GM12878 (cell line): ENCODE measurements around the gene PRODH. TPM values are rescaled to one million over a fixed set of nuclear protein-coding genes. Genes with fewer than 3 reads are reported as not detected.

Experiments used
- ATAC-seq: fragments of 200-7000 bp; cut with Tn5 transposase; 3 replicates; pipeline ENCODE4 v1.9.1; 2020; ENCODE audit warnings: mild to moderate bottlenecking, moderate library complexity
- BruUV-seq: library from RNA; stranded (reverse); fragments of 400-500 nt; replicated peaks from 2 replicates; lab custom pipeline; 2021; lab: Mats Ljungman, UMichigan
- CTCF ChIA-PET: fragments of 300-600 bp; sonication (Branson Sonifier 250); formaldehyde crosslinking; extraction: SDS; loops from one replicate; lab custom pipeline; 2021; ENCODE audit warnings: inconsistent platforms; lab: Yijun Ruan, JAX
- POLR2A ChIA-PET: fragments of 350-600 bp; formaldehyde crosslinking; extraction: SDS; loops from one replicate; lab custom pipeline; 2021; ENCODE audit warnings: inconsistent platforms; lab: Charles Lee
- RAD21 ChIA-PET: fragments of 300-600 bp; sonication (Branson Sonifier 250); formaldehyde crosslinking; loops from one replicate; lab custom pipeline; 2023; ENCODE audit warnings: antibody characterized with exemption; ENCODE audit not compliant: unreplicated experiment; lab: Charles Lee
- SMC1A ChIA-PET: fragments of 300-600 bp; sonication (Branson Sonifier 250); formaldehyde crosslinking; loops from one replicate; lab custom pipeline; 2023; ENCODE audit not compliant: unreplicated experiment, uncharacterized antibody; lab: Charles Lee
- DNase-seq: peaks from one replicate; pipeline ENCODE4 v3.0.0-alpha.2; 2011; ENCODE audit warnings: low read depth, low spot score
- FAIRE-seq: peaks from 3 replicates; lab custom pipeline; 2011; peaks lifted over from hg19 to GRCh38; lab: Jason Lieb, UNC
- H2AFZ ChIP-seq: 2 replicates; pipeline ENCODE4 v1.6.0; 2011; ENCODE audit warnings: low read depth, low read length, control low read depth; ENCODE audit not compliant: control insufficient read depth
- H3K27ac ChIP-seq: 2 replicates; pipeline ENCODE4 v1.5.1; 2011; ENCODE audit warnings: control low read depth; ENCODE audit not compliant: control insufficient read depth, insufficient read depth
- H3K27me3 ChIP-seq, 2 experiments: replicated peaks in 1 of 2; 2 replicates each; pipeline versions ENCODE4 v1.6.0 to v1.6.1; 2011; ENCODE audit warnings: low read length in 1 of 2; ENCODE audit not compliant: control insufficient read depth in 2 of 2, insufficient read depth in 2 of 2
- H3K36me3 ChIP-seq, 2 experiments: 2 replicates each; pipeline ENCODE4 v1.5.1; 2011; ENCODE audit warnings: low read length in 1 of 2; ENCODE audit not compliant: control insufficient read depth in 2 of 2, insufficient read depth in 2 of 2
- H3K4me1 ChIP-seq: 2 replicates; pipeline ENCODE4 v1.6.1; 2011; ENCODE audit warnings: mild to moderate bottlenecking, low read length, moderate library complexity, mixed read lengths; ENCODE audit not compliant: control insufficient read depth, insufficient read depth
- H3K4me2 ChIP-seq: 2 replicates; pipeline ENCODE4 v1.6.0; 2011; ENCODE audit warnings: control low read depth; ENCODE audit not compliant: control insufficient read depth, insufficient read depth
- H3K4me3 ChIP-seq: fragments of 200-600 bp; sonication (generic); 2 replicates; pipeline ENCODE4 v1.5.1; 2016
- H3K79me2 ChIP-seq: 2 replicates; pipeline ENCODE4 v1.6.0; 2011; ENCODE audit warnings: low read length; ENCODE audit not compliant: control insufficient read depth, insufficient read depth
- H3K9ac ChIP-seq: 2 replicates; pipeline ENCODE4 v1.8.0; 2011; ENCODE audit warnings: low read length, control low read depth, mixed read lengths; ENCODE audit not compliant: control insufficient read depth, insufficient read depth
- H3K9me3 ChIP-seq: replicated peaks from 3 replicates; pipeline ENCODE4 v1.5.1; 2011; ENCODE audit warnings: mild to moderate bottlenecking, low read length; ENCODE audit not compliant: control insufficient read depth, insufficient read depth
- H4K20me1 ChIP-seq: 2 replicates; pipeline ENCODE4 v1.6.0; 2011; ENCODE audit not compliant: control insufficient read depth, insufficient read depth
- BCL11A ChIP-seq: IDR thresholded peaks from 2 replicates; pipeline ENCODE4 v1.6.1; 2011; ENCODE audit warnings: low read depth, low read length
- HCFC1 ChIP-seq: fragments of 150-350 bp; IDR thresholded peaks from 2 replicates; pipeline ENCODE4 v1.6.1; 2014; ENCODE audit warnings: low read length
- HDAC2 ChIP-seq: fragments of 200-600 bp; sonication (generic); IDR thresholded peaks from 2 replicates; pipeline ENCODE4 v1.6.1; 2017
- JUNB ChIP-seq: IDR thresholded peaks from 2 replicates; pipeline ENCODE4 v1.6.1; 2016; ENCODE audit warnings: antibody characterized with exemption, mild to moderate bottlenecking
- YBX1 ChIP-seq: fragments of 450-650 bp; IDR thresholded peaks from 2 replicates; pipeline ENCODE4 v1.6.1; 2016; ENCODE audit warnings: antibody characterized with exemption
- ZBED1 ChIP-seq: IDR thresholded peaks from 2 replicates; pipeline ENCODE4 v1.6.1; 2016; ENCODE audit warnings: borderline replicate concordance
- WGBS: methylation state at CpG from one replicate; pipeline ENCODE4 v1.1.6; 2016; ENCODE audit warnings: low lambda C conversion rate; ENCODE audit not compliant: insufficient replicate concordance, insufficient coverage; ENCODE audit errors: missing lambda C conversion rate; 5-methylcytosine and 5-hydroxymethylcytosine counted together
- in situ Hi-C: fragments of 300-500 bp; cut with MboI; formaldehyde crosslinking; loops from 9 replicates; pipeline ENCODE4 v1.14.3; 2018; ENCODE audit warnings: mixed read lengths
- intact Hi-C: fragments of 100-400 bp; cut with micrococcal nuclease; formaldehyde crosslinking; loops from one replicate; pipeline ENCODE4 v1.14.2; 2022; ENCODE audit not compliant: unreplicated experiment
- polyA plus RNA-seq, 11 experiments: library from polyadenylated mRNA; depleted of rRNA in 4 of 11; unstranded in 6 of 11; stranded (reverse) in 5 of 11; fragments of >200 nt; fragmentation: Nextera tagmentation in 4 of 11; fragmentation: Illumina TruSeq in 1 of 11; extraction: Ambion mirVana in 4 of 11; extraction: Trizol in 1 of 11; gene quantifications; 1 replicate in 1 of 11; 2 replicates in 10 of 11; pipeline versions ENCODE4 v1.2.1 to v1.2.3, GENCODE V29; 2011 to 2016; ENCODE audit warnings: inconsistent platforms in 2 of 11, missing spikeins in 2 of 11, low read depth in 1 of 11
- total RNA-seq, 4 experiments: library from RNA; depleted of rRNA in 3 of 4; stranded (reverse); fragments of >200 nt in 3 of 4; fragmentation: Illumina TruSeq in 1 of 4; extraction: Trizol in 1 of 4; gene quantifications; 2 replicates each; pipeline versions ENCODE4 v1.2.1 to v1.2.3, GENCODE V29; 2013 to 2021
- TF ChIP-seq, protein P1 (sequence below): fragments of 150-350 bp; IDR thresholded peaks from 2 replicates; pipeline ENCODE4 v1.6.1; 2016; ENCODE audit warnings: low read depth, low read length
- TF ChIP-seq, protein P2 (sequence below): fragments of 450-650 bp; IDR thresholded peaks from 2 replicates; pipeline ENCODE4 v1.6.1; 2017; ENCODE audit warnings: borderline replicate concordance
- TF ChIP-seq, protein P3 (sequence below): IDR thresholded peaks from 2 replicates; pipeline ENCODE4 v1.6.1; 2012; ENCODE audit warnings: low read depth, low read length, improper control_type of control experiment
- TF ChIP-seq, protein P4 (sequence below): fragments of 450-650 bp; conservative IDR thresholded peaks from 2 replicates; pipeline ENCODE4 v1.6.1; 2017; ENCODE audit warnings: mild to moderate bottlenecking, moderate library complexity
- TF ChIP-seq, protein P5 (sequence below): IDR thresholded peaks from 2 replicates; pipeline ENCODE4 v1.6.1; 2012; ENCODE audit warnings: mild to moderate bottlenecking, low read depth, low read length
- TF ChIP-seq, protein P6 (sequence below): IDR thresholded peaks from 2 replicates; pipeline ENCODE4 v1.6.1; 2011; ENCODE audit warnings: borderline replicate concordance, low read depth, mild to moderate bottlenecking, moderate library complexity, mixed read lengths, low read length; ENCODE audit not compliant: insufficient read depth; ENCODE audit errors: extremely low read length

Gene PRODH
- total and polyA plus RNA-seq, 10 of the 15 experiments (the other 5 are each of a cell fraction or from before 2014, with no cell fraction given) = 0.03 to 0.10 (median 0.07) TPM; not detected in 6

DNA sequence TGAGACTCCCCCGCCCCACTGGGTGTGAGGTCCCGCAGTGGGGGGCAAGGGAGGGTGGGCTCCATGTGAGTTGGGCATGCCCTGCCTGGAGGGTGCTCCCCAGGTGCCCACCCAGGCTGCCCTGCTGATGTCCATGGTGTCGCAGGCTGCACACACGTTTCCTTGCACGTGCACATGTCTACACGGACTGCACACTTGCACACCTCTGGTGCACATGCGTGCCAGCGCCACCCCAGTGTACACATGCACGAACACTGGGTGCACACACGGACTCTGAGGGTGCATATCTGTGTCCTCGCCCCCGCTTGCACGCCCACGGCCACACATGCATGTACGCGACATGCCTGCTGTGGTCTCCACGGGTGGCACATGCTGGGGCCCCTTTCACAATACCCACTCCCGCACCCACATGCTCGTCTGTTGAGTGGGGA is 35.2 kb upstream of the PRODH start:
- H3K27me3 ChIP-seq = no peaks in the 10 kb centered on the region; a peak in 3 of 4 replicates
- H4K20me1 ChIP-seq = no peaks in the 10 kb centered on the region
- H3K36me3 ChIP-seq = no peaks in the 10 kb centered on the region
- FAIRE-seq (no peak), DNase-seq (no peak), ATAC-seq (no peak)
- in situ Hi-C loops = no loop called here
- no peak overlapping the region for H2AFZ ChIP-seq
- BruUV-seq = no TSS peak
- no peaks in the 10 kb centered on the region for H3K79me2 ChIP-seq
- ChIA-PET SMC1A (no interaction called here), RAD21 (no interaction called here), POLR2A (no interaction called here), CTCF (no interaction called here)
- WGBS = 48% methylated on average over 18 of the region's 19 CpGs
- intact Hi-C loops = no loop called here
- H3K27ac ChIP-seq = no peak overlapping the region
- H3K4me3 ChIP-seq = no peak overlapping the region
- no peaks in the 10 kb centered on the region for H3K9me3 ChIP-seq
- no peak overlapping the region for H3K9ac ChIP-seq
- no peak overlapping the region for H3K4me2 ChIP-seq
- no peaks in the 10 kb centered on the region for H3K4me1 ChIP-seq
- TF ChIP-seq, protein P1, sequence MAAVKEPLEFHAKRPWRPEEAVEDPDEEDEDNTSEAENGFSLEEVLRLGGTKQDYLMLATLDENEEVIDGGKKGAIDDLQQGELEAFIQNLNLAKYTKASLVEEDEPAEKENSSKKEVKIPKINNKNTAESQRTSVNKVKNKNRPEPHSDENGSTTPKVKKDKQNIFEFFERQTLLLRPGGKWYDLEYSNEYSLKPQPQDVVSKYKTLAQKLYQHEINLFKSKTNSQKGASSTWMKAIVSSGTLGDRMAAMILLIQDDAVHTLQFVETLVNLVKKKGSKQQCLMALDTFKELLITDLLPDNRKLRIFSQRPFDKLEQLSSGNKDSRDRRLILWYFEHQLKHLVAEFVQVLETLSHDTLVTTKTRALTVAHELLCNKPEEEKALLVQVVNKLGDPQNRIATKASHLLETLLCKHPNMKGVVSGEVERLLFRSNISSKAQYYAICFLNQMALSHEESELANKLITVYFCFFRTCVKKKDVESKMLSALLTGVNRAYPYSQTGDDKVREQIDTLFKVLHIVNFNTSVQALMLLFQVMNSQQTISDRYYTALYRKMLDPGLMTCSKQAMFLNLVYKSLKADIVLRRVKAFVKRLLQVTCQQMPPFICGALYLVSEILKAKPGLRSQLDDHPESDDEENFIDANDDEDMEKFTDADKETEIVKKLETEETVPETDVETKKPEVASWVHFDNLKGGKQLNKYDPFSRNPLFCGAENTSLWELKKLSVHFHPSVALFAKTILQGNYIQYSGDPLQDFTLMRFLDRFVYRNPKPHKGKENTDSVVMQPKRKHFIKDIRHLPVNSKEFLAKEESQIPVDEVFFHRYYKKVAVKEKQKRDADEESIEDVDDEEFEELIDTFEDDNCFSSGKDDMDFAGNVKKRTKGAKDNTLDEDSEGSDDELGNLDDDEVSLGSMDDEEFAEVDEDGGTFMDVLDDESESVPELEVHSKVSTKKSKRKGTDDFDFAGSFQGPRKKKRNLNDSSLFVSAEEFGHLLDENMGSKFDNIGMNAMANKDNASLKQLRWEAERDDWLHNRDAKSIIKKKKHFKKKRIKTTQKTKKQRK = no peak
- TF ChIP-seq JUNB (no peak), YBX1 (no peak), HDAC2 (no peak), HCFC1 (no peak), BCL11A (no peak), ZBED1 (no peak)
- TF ChIP-seq, protein P2, sequence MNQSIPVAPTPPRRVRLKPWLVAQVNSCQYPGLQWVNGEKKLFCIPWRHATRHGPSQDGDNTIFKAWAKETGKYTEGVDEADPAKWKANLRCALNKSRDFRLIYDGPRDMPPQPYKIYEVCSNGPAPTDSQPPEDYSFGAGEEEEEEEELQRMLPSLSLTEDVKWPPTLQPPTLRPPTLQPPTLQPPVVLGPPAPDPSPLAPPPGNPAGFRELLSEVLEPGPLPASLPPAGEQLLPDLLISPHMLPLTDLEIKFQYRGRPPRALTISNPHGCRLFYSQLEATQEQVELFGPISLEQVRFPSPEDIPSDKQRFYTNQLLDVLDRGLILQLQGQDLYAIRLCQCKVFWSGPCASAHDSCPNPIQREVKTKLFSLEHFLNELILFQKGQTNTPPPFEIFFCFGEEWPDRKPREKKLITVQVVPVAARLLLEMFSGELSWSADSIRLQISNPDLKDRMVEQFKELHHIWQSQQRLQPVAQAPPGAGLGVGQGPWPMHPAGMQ = no peak
- TF ChIP-seq, protein P3, sequence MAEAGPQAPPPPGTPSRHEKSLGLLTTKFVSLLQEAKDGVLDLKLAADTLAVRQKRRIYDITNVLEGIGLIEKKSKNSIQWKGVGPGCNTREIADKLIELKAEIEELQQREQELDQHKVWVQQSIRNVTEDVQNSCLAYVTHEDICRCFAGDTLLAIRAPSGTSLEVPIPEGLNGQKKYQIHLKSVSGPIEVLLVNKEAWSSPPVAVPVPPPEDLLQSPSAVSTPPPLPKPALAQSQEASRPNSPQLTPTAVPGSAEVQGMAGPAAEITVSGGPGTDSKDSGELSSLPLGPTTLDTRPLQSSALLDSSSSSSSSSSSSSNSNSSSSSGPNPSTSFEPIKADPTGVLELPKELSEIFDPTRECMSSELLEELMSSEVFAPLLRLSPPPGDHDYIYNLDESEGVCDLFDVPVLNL = no peak
- TF ChIP-seq, protein P4, sequence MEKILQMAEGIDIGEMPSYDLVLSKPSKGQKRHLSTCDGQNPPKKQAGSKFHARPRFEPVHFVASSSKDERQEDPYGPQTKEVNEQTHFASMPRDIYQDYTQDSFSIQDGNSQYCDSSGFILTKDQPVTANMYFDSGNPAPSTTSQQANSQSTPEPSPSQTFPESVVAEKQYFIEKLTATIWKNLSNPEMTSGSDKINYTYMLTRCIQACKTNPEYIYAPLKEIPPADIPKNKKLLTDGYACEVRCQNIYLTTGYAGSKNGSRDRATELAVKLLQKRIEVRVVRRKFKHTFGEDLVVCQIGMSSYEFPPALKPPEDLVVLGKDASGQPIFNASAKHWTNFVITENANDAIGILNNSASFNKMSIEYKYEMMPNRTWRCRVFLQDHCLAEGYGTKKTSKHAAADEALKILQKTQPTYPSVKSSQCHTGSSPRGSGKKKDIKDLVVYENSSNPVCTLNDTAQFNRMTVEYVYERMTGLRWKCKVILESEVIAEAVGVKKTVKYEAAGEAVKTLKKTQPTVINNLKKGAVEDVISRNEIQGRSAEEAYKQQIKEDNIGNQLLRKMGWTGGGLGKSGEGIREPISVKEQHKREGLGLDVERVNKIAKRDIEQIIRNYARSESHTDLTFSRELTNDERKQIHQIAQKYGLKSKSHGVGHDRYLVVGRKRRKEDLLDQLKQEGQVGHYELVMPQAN = no peak
- TF ChIP-seq, protein P5, sequence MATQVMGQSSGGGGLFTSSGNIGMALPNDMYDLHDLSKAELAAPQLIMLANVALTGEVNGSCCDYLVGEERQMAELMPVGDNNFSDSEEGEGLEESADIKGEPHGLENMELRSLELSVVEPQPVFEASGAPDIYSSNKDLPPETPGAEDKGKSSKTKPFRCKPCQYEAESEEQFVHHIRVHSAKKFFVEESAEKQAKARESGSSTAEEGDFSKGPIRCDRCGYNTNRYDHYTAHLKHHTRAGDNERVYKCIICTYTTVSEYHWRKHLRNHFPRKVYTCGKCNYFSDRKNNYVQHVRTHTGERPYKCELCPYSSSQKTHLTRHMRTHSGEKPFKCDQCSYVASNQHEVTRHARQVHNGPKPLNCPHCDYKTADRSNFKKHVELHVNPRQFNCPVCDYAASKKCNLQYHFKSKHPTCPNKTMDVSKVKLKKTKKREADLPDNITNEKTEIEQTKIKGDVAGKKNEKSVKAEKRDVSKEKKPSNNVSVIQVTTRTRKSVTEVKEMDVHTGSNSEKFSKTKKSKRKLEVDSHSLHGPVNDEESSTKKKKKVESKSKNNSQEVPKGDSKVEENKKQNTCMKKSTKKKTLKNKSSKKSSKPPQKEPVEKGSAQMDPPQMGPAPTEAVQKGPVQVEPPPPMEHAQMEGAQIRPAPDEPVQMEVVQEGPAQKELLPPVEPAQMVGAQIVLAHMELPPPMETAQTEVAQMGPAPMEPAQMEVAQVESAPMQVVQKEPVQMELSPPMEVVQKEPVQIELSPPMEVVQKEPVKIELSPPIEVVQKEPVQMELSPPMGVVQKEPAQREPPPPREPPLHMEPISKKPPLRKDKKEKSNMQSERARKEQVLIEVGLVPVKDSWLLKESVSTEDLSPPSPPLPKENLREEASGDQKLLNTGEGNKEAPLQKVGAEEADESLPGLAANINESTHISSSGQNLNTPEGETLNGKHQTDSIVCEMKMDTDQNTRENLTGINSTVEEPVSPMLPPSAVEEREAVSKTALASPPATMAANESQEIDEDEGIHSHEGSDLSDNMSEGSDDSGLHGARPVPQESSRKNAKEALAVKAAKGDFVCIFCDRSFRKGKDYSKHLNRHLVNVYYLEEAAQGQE = no peak
- TF ChIP-seq, protein P6, sequence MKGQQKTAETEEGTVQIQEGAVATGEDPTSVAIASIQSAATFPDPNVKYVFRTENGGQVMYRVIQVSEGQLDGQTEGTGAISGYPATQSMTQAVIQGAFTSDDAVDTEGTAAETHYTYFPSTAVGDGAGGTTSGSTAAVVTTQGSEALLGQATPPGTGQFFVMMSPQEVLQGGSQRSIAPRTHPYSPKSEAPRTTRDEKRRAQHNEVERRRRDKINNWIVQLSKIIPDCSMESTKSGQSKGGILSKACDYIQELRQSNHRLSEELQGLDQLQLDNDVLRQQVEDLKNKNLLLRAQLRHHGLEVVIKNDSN = no peak
